ENCODE measurements around the gene MFN1.

Gene MFN1

DNA sequence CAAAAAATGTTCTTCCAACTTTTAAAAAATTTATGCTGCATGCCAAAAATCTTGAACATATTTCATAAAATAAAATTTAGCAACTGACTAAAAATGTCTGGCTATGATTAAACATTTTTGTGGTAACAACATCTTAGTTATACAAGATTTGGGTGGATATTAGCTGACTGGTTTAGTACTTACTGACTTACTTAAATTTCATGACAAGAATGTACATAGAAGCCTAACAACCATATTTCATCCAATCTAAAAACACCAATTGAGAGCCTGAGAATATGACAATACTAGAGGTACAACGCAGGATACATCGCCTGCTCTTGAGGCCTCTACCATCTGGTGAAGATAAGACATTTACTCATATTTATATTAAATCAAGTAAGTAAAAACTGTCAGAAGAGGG lies 69.2 kb downstream of the MFN1 start:
- no peak for TF ChIP-seq CTCF (IDR thresholded peaks at IDR 0.05; ENCODE audit: extremely low read depth, missing control alignments)
- no peak for DNase-seq (ENCODE audit: low spot score)

DNA sequence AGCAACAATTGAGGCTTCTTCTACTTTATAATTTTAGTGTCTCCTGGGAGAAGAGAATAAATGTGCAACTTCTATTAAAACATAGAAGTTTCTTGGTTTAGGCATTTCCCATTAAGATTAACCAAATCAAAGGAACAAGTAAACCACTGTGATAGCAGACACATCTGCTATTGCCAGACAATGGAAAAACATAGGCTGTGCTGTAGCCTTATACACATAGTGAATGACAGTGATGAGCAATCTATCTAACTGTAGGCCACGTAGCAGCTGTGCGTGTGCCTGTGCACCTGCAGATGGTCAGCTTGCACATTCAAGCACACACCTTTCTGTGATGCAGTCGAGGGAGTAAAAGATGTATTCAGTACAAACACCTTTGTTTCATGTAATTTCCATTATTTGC lies 71.1 kb downstream of the MFN1 start:
- no peak for TF ChIP-seq CTCF (IDR thresholded peaks at IDR 0.05; ENCODE audit: extremely low read depth, missing control alignments)
- DNase-seq (ENCODE audit: low spot score), result no peak

DNA sequence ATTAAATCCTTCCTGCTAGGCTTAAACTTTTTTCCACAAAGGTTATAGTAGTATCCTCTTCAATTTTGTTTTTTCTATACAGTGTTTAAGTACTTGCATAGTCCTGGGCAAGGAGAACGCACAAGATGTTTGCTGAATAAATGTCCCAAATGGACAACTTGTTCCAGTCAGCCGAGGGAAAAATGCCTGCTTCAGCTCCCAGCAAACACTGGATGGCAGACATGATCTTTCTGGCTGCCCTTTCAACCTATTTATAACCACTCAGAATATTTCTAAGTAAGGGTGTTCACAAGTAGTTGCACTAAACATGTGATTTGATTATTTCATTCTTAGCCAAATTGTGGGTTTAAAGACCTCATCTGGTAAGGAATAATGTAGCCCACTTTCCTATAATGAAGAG lies 74.0 kb downstream of the MFN1 start:
- TF ChIP-seq CTCF (IDR thresholded peaks at IDR 0.05; ENCODE audit: extremely low read depth, missing control alignments), result peak; percentile 9
- no peak for DNase-seq (ENCODE audit: low spot score)

DNA sequence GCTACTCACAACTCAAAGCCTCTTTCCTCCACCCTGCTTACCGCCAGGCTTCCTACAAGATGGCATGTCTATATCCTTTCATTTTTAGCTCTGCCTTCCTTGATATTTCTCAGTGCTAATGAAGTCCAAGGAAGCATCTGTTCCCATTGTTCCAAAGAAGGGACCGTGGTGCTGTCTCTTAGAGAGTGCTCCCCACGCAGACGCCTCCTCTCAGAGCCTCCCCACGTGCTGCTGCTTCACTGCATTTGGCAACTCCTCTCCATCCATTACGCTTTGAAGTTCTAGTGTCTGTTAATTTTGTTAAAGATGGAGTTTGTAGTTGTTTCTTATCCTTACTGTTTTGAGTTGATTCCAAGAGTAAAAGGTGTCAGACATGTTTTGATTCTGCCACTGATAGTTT lies 77.6 kb downstream of the MFN1 start:
- TF ChIP-seq CTCF (IDR thresholded peaks at IDR 0.05; ENCODE audit: extremely low read depth, missing control alignments), result no peak
- no peak for DNase-seq (ENCODE audit: low spot score)

DNA sequence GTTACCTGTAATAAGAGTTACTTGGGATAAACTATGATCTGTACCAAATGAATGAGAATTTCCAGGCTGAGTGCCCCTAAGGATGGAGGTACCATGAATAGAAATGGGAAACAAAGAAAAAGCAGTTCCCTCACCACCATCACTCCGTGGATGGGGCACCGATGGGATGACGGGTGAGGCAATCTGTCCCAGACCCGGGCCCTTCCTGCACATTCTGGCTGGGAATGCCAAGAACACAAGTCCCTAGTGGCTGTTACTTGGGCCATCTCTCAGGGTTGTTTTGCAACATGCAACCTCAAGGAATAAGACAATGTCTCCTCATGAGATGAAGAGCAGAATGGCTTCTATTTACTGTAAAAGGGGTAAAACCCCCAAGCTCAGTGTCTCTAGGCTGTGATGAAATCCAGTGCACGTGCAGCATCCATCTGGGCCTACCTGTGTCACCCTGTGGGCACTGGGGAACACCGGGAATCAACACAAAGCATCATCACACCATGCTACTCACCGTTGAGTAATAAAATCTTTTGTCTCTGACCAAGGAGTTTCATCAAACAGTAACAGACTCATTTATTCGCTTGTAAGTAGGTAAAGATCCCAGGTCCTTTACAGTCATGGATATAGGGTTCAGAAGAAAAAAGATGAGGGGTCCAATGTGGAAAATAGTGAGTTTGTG lies 81.5 kb downstream of the MFN1 start:
- TF ChIP-seq CTCF (IDR thresholded peaks at IDR 0.05; ENCODE audit: extremely low read depth, missing control alignments), result no peak

GRCh38 chr3:179430277-179430870 lies 82.9 kb downstream of the MFN1 start:
- no peak for TF ChIP-seq CTCF (IDR thresholded peaks at IDR 0.05; ENCODE audit: extremely low read depth, missing control alignments)

More for the DNA sequence above, 81.5 kb downstream of the MFN1 start:
- DNase-seq (ENCODE audit: low spot score), result no peak

DNA sequence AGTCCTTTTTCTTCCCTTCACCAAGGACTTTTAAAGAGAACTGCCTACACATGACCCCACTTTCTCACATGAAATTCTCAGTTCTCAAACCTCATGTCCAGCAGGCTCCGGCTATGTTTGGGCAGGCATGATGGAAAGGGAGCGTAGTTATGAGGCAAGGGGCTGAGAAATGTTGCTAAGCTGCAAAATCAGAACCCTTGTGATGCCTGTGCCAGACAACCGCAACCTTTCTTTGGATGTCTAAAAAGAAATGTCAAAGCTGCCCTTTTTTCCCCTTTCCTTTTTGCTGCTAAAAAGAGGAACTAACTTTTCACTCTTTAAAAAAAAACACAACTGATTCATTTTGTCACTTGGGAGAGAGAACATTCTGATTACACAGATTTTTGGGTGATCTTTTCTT lies 84.5 kb downstream of the MFN1 start:
- no peak for TF ChIP-seq CTCF (IDR thresholded peaks at IDR 0.05; ENCODE audit: extremely low read depth, missing control alignments)
- DNase-seq (ENCODE audit: low spot score), result peak; percentile 16

More at GRCh38 chr3:179430277-179430870, 82.9 kb downstream of the MFN1 start:
- DNase-seq (ENCODE audit: low spot score), result no peak

All from GM20000 (cell line).